GM12878 (cell line): Measurements from ENCODE around the gene BCAS3. TPM values are rescaled to one million over a fixed set of nuclear protein-coding genes. Genes with fewer than 3 reads are reported as not detected.

Experiments
- ATAC-seq: fragments of 200-7000 bp; cut with Tn5 transposase; 3 replicates; pipeline ENCODE4 v1.9.1; 2020; ENCODE audit warnings: mild to moderate bottlenecking, moderate library complexity
- BruUV-seq: library from RNA; stranded (reverse); fragments of 400-500 nt; replicated peaks from 2 replicates; lab custom pipeline; 2021; lab: Mats Ljungman, UMichigan
- CTCF ChIA-PET: fragments of 300-600 bp; sonication (Branson Sonifier 250); formaldehyde crosslinking; extraction: SDS; loops from one replicate; lab custom pipeline; 2021; ENCODE audit warnings: inconsistent platforms; lab: Yijun Ruan, JAX
- POLR2A ChIA-PET: fragments of 350-600 bp; formaldehyde crosslinking; extraction: SDS; loops from one replicate; lab custom pipeline; 2021; ENCODE audit warnings: inconsistent platforms; lab: Charles Lee
- RAD21 ChIA-PET: fragments of 300-600 bp; sonication (Branson Sonifier 250); formaldehyde crosslinking; loops from one replicate; lab custom pipeline; 2023; ENCODE audit warnings: antibody characterized with exemption; ENCODE audit not compliant: unreplicated experiment; lab: Charles Lee
- SMC1A ChIA-PET: fragments of 300-600 bp; sonication (Branson Sonifier 250); formaldehyde crosslinking; loops from one replicate; lab custom pipeline; 2023; ENCODE audit not compliant: unreplicated experiment, uncharacterized antibody; lab: Charles Lee
- DNase-seq: peaks from one replicate; pipeline ENCODE4 v3.0.0-alpha.2; 2011; ENCODE audit warnings: low read depth, low spot score
- FAIRE-seq: peaks from 3 replicates; lab custom pipeline; 2011; peaks lifted over from hg19 to GRCh38; lab: Jason Lieb, UNC
- H2AFZ ChIP-seq: 2 replicates; pipeline ENCODE4 v1.6.0; 2011; ENCODE audit warnings: low read depth, low read length, control low read depth; ENCODE audit not compliant: control insufficient read depth
- H3K27ac ChIP-seq: 2 replicates; pipeline ENCODE4 v1.5.1; 2011; ENCODE audit warnings: control low read depth; ENCODE audit not compliant: control insufficient read depth, insufficient read depth
- H3K27me3 ChIP-seq, 2 experiments: replicated peaks in 1 of 2; 2 replicates each; pipeline versions ENCODE4 v1.6.0 to v1.6.1; 2011; ENCODE audit warnings: low read length in 1 of 2; ENCODE audit not compliant: control insufficient read depth in 2 of 2, insufficient read depth in 2 of 2
- H3K36me3 ChIP-seq, 2 experiments: 2 replicates each; pipeline ENCODE4 v1.5.1; 2011; ENCODE audit warnings: low read length in 1 of 2; ENCODE audit not compliant: control insufficient read depth in 2 of 2, insufficient read depth in 2 of 2
- H3K4me1 ChIP-seq: 2 replicates; pipeline ENCODE4 v1.6.1; 2011; ENCODE audit warnings: mild to moderate bottlenecking, low read length, moderate library complexity, mixed read lengths; ENCODE audit not compliant: control insufficient read depth, insufficient read depth
- H3K4me2 ChIP-seq: 2 replicates; pipeline ENCODE4 v1.6.0; 2011; ENCODE audit warnings: control low read depth; ENCODE audit not compliant: control insufficient read depth, insufficient read depth
- H3K4me3 ChIP-seq: fragments of 200-600 bp; sonication (generic); 2 replicates; pipeline ENCODE4 v1.5.1; 2016
- H3K79me2 ChIP-seq: 2 replicates; pipeline ENCODE4 v1.6.0; 2011; ENCODE audit warnings: low read length; ENCODE audit not compliant: control insufficient read depth, insufficient read depth
- H3K9ac ChIP-seq: 2 replicates; pipeline ENCODE4 v1.8.0; 2011; ENCODE audit warnings: low read length, control low read depth, mixed read lengths; ENCODE audit not compliant: control insufficient read depth, insufficient read depth
- H3K9me3 ChIP-seq: replicated peaks from 3 replicates; pipeline ENCODE4 v1.5.1; 2011; ENCODE audit warnings: mild to moderate bottlenecking, low read length; ENCODE audit not compliant: control insufficient read depth, insufficient read depth
- H4K20me1 ChIP-seq: 2 replicates; pipeline ENCODE4 v1.6.0; 2011; ENCODE audit not compliant: control insufficient read depth, insufficient read depth
- CBFB ChIP-seq: IDR thresholded peaks from 2 replicates; pipeline ENCODE4 v1.6.1; 2016; ENCODE audit warnings: antibody characterized with exemption, low read depth
- CTCF ChIP-seq, 3 experiments: IDR thresholded peaks in 2 of 3; conservative IDR thresholded peaks in 1 of 3; 2 replicates each; pipeline ENCODE4 v1.5.1; 2011; ENCODE audit warnings: low read depth in 3 of 3, low read length in 3 of 3, mild to moderate bottlenecking in 3 of 3, control low read depth in 2 of 3, moderate library complexity in 2 of 3, inconsistent platforms in 1 of 3, mixed read lengths in 1 of 3; ENCODE audit not compliant: control insufficient read depth in 2 of 3, insufficient read depth in 1 of 3; ENCODE audit errors: extremely low read depth in 1 of 3
- ETV6 ChIP-seq, 2 experiments: fragments of 450-650 bp in 1 of 2; IDR thresholded peaks in 1 of 2; conservative IDR thresholded peaks in 1 of 2; 2 replicates each; pipeline ENCODE4 v1.6.1; 2014; ENCODE audit warnings: antibody characterized with exemption in 1 of 2, borderline replicate concordance in 1 of 2, low read depth in 1 of 2, mild to moderate bottlenecking in 1 of 2, moderate library complexity in 1 of 2
- IKZF1 ChIP-seq: fragments of 450-650 bp; conservative IDR thresholded peaks from 2 replicates; pipeline ENCODE4 v1.6.1; 2017; ENCODE audit warnings: antibody characterized with exemption, mild to moderate bottlenecking
- NR2C1 ChIP-seq: fragments of 450-650 bp; IDR thresholded peaks from 2 replicates; pipeline ENCODE4 v1.6.1; 2017; ENCODE audit warnings: antibody characterized with exemption, mild to moderate bottlenecking, moderate library complexity
- RELB ChIP-seq: fragments of 450-650 bp; IDR thresholded peaks from 2 replicates; pipeline ENCODE4 v1.6.1; 2017; ENCODE audit warnings: low read depth, mild to moderate bottlenecking, moderate library complexity
- SMC3 ChIP-seq: IDR thresholded peaks from 2 replicates; pipeline ENCODE4 v1.6.1; 2011; ENCODE audit warnings: low read length, improper control_type of control experiment, borderline replicate concordance
- TCF7 ChIP-seq: IDR thresholded peaks from 2 replicates; pipeline ENCODE4 v1.6.1; 2014; ENCODE audit warnings: antibody characterized with exemption, borderline replicate concordance
- ZBTB4 ChIP-seq: fragments of 450-650 bp; formaldehyde crosslinking; IDR thresholded peaks from 2 replicates; pipeline ENCODE4 v1.4.0; 2022; ENCODE audit warnings: mild to moderate bottlenecking, moderate library complexity
- WGBS: methylation state at CpG from one replicate; pipeline ENCODE4 v1.1.6; 2016; ENCODE audit warnings: low lambda C conversion rate; ENCODE audit not compliant: insufficient replicate concordance, insufficient coverage; ENCODE audit errors: missing lambda C conversion rate; 5-methylcytosine and 5-hydroxymethylcytosine counted together
- in situ Hi-C: fragments of 300-500 bp; cut with MboI; formaldehyde crosslinking; loops from 9 replicates; pipeline ENCODE4 v1.14.3; 2018; ENCODE audit warnings: mixed read lengths
- intact Hi-C: fragments of 100-400 bp; cut with micrococcal nuclease; formaldehyde crosslinking; loops from one replicate; pipeline ENCODE4 v1.14.2; 2022; ENCODE audit not compliant: unreplicated experiment
- polyA plus RNA-seq, 11 experiments: library from polyadenylated mRNA; depleted of rRNA in 4 of 11; unstranded in 6 of 11; stranded (reverse) in 5 of 11; fragments of >200 nt; fragmentation: Nextera tagmentation in 4 of 11; fragmentation: Illumina TruSeq in 1 of 11; extraction: Ambion mirVana in 4 of 11; extraction: Trizol in 1 of 11; gene quantifications; 1 replicate in 1 of 11; 2 replicates in 10 of 11; pipeline versions ENCODE4 v1.2.1 to v1.2.3, GENCODE V29; 2011 to 2016; ENCODE audit warnings: inconsistent platforms in 2 of 11, missing spikeins in 2 of 11, low read depth in 1 of 11
- total RNA-seq, 4 experiments: library from RNA; depleted of rRNA in 3 of 4; stranded (reverse); fragments of >200 nt in 3 of 4; fragmentation: Illumina TruSeq in 1 of 4; extraction: Trizol in 1 of 4; gene quantifications; 2 replicates each; pipeline versions ENCODE4 v1.2.1 to v1.2.3, GENCODE V29; 2013 to 2021

Gene BCAS3
- total and polyA plus RNA-seq, 10 of the 15 experiments (the other 5 are each of a cell fraction or from before 2014, with no cell fraction given) = 2.1 to 11.0 (median 6.6) TPM

GRCh38 chr17:61392679-61393078 lies 715.0 kb downstream of the BCAS3 start:
- 56% methylated on average over 3 of the region's 3 CpGs for WGBS
- POLR2A ChIA-PET = no interaction called here
- Histone ChIP-seq H2AFZ (no peak overlapping the region), H3K36me3 (no peaks in the 10 kb centered on the region), H3K79me2 (no peaks in the 10 kb centered on the region), H3K4me1 (no peaks in the 10 kb centered on the region), H3K27ac (no peak overlapping the region), H3K9me3 (no peaks in the 10 kb centered on the region; the same call in 2 of the 3 replicates), H3K27me3 (peaks cover 4% of the 10 kb centered on the region in 2 experiments; a peak in 3 of 4 replicates), H3K4me3 (no peak overlapping the region), H3K9ac (no peak overlapping the region), H3K4me2 (no peak overlapping the region), H4K20me1 (no peaks in the 10 kb centered on the region)
- RAD21 ChIA-PET = no interaction called here
- no peak for TF ChIP-seq TCF7
- TF ChIP-seq ETV6 (conservative IDR thresholded peaks at IDR 0.05 in 1 of 2, IDR thresholded peaks at IDR 0.05 in 1 of 2; ENCODE audit: borderline replicate concordance in 1 of 2, low read depth in 1 of 2) = peak in 1 of 2 experiments; percentile 74; a peak in 1 of 4 replicates
- no peak for TF ChIP-seq CBFB
- DNase-seq (no peak), FAIRE-seq (no peak), ATAC-seq (no peak)
- no TSS peak for BruUV-seq
- in situ Hi-C loops (loop anchor here (5.0 kb wide), 2 partner anchors 380 to 670 kb away; no protein-coding TSS in a partner anchor), intact Hi-C loops (no loop called here)
- CTCF ChIA-PET = interaction anchor here (0.7 to 1.2 kb wide), 2 partner anchors 19 to 406 kb away, joined by 3 to 4 read pairs; no protein-coding TSS in a partner anchor
- SMC1A ChIA-PET = no interaction called here

GRCh38 chr17:61393550-61393903 lies 715.9 kb downstream of the BCAS3 start:
- Histone ChIP-seq H3K4me2 (no peak overlapping the region), H3K9ac (no peak overlapping the region), H3K9me3 (no peaks in the 10 kb centered on the region; the same call in 2 of the 3 replicates), H3K36me3 (no peaks in the 10 kb centered on the region), H3K4me3 (no peak overlapping the region), H2AFZ (no peak overlapping the region), H3K4me1 (no peaks in the 10 kb centered on the region), H3K27ac (no peak overlapping the region), H4K20me1 (no peaks in the 10 kb centered on the region), H3K79me2 (no peaks in the 10 kb centered on the region), H3K27me3 (peaks cover 6 to 12% of the 10 kb centered on the region in 2 experiments)
- BruUV-seq = no TSS peak
- ChIA-PET CTCF (interaction anchor here (0.7 to 1.3 kb wide), 3 partner anchors 15 to 422 kb away, joined by 4 read pairs; no protein-coding TSS in a partner anchor), RAD21 (no interaction called here), SMC1A (interaction anchor here (1.5 kb wide), 1 partner anchor 422 kb away, joined by 3 read pairs; no protein-coding TSS in a partner anchor), POLR2A (no interaction called here)
- WGBS = 25% methylated on average over 3 of the region's 3 CpGs
- intact Hi-C loops (no loop called here), in situ Hi-C loops (loop anchor here (5.0 kb wide), 2 partner anchors 381 to 671 kb away; no protein-coding TSS in a partner anchor)
- FAIRE-seq (no peak), ATAC-seq (peak; percentile 17; the same call in 1 of the 3 replicates), DNase-seq (no peak)
- TF ChIP-seq ZBTB4 (no peak), NR2C1 (no peak), RELB (no peak), IKZF1 (no peak), SMC3 (no peak), CTCF (IDR thresholded peaks at IDR 0.05 in 2 of 3, conservative IDR thresholded peaks at IDR 0.05 in 1 of 3; ENCODE audit: control insufficient read depth in 2 of 3, extremely low read depth in 1 of 3, insufficient read depth in 1 of 3, low read depth in 3 of 3, low read length in 3 of 3) (peak in 2 of 3 experiments; percentile 8 to 25; a peak in 3 of 6 replicates)
